ENCODE results near the gene DMPK.

Gene DMPK

DNA sequence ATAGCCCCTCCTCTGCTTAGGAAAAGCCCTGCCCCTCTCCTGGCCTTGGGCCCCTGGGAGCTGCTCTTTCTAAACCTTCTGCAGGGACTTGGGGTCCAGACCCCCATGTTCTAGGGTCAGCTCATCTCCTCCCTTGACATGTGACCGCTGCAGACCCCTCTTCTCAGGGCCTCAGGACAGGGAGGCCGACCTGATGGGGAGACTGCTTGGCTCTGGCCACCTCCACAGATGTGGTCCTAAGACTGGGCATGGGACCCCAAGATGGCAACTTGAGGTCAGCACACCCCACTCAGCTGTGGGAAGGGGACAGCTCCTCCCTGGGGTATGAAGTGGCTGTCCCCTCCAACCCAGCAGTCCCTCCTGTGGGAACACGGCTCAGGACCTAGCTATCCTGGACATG lies 9.4 kb downstream of the DMPK start:
- H3K4me3 Mint-ChIP-seq, result no peak overlapping the region
- H3K9me3 Mint-ChIP-seq, result no peaks in the 10 kb centered on the region
- H3K4me1 Mint-ChIP-seq (ENCODE audit: low read depth), result peaks cover 8% of the 10 kb centered on the region
- peaks cover 10% of the 10 kb centered on the region for H3K27me3 Mint-ChIP-seq (ENCODE audit: low read depth)
- DNase-seq (ENCODE audit: low spot score), result no peak
- H3K36me3 Mint-ChIP-seq (ENCODE audit: low read depth), result no peaks in the 10 kb centered on the region
- no peak overlapping the region for H3K27ac Mint-ChIP-seq

- DNase-seq (ENCODE audit: low spot score), result no peak
- Mint-ChIP-seq H3K4me1 (ENCODE audit: low read depth) (peaks cover 8% of the 10 kb centered on the region), H3K9me3 (no peaks in the 10 kb centered on the region), H3K4me3 (no peak overlapping the region), H3K36me3 (ENCODE audit: low read depth) (no peaks in the 10 kb centered on the region), H3K27ac (no peak overlapping the region), H3K27me3 (ENCODE audit: low read depth) (peaks cover 12% of the 10 kb centered on the region)
Observed at GRCh38 chr19:45772130-45772840, 10.0 kb downstream of the DMPK start.

DNA sequence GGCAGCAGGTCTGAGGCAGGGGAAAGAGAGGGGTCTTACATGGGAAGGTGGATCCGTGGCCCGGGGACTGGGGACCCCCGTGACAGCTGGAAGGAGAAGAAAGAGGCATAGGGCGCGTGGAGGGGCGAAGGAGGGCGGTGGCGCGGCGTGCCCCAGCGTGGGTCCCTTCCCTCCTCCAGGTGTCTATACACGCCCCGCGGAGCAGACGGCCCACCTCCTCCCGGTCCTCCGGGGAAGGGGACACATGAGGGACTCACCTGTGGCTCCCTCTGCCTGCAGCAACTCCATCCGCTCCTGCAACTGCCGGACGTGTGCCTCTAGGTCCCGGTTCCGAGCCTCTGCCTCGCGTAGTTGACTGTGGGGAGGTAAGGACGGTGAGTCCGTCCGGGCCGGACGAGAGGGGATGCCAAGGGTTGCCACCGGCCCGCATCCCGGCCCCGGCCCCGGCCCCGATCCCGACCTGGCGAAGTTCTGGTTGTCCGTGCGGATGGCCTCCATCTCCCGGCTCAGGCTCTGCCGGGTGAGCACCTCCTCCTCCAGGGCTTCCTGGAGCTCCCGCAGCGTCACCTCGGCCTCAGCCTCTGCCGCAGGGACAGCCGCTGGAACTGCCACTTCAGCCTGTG lies 10.9 kb downstream of the DMPK start:
- Mint-ChIP-seq H3K27ac (no peak overlapping the region), H3K4me3 (peak overlapping the region; percentile 54), H3K36me3 (ENCODE audit: low read depth) (no peaks in the 10 kb centered on the region), H3K27me3 (ENCODE audit: low read depth) (peaks cover 11% of the 10 kb centered on the region), H3K9me3 (no peaks in the 10 kb centered on the region), H3K4me1 (ENCODE audit: low read depth) (peaks cover 8% of the 10 kb centered on the region)
- DNase-seq (ENCODE audit: low spot score), result no peak

- peak; percentile 87 for DNase-seq (ENCODE audit: low spot score)
- H3K4me3 Mint-ChIP-seq, result peak overlapping the region; percentile 87
- peak overlapping the region; percentile 20 for H3K27ac Mint-ChIP-seq
- no peaks in the 10 kb centered on the region for H3K36me3 Mint-ChIP-seq (ENCODE audit: low read depth)
- peaks cover 12% of the 10 kb centered on the region for H3K27me3 Mint-ChIP-seq (ENCODE audit: low read depth)
- H3K4me1 Mint-ChIP-seq (ENCODE audit: low read depth), result peaks cover 8% of the 10 kb centered on the region
- H3K9me3 Mint-ChIP-seq, result no peaks in the 10 kb centered on the region
Observed at GRCh38 chr19:45770192-45771101, 11.8 kb downstream of the DMPK start.

- Mint-ChIP-seq H3K27ac (peak overlapping the region; percentile 79), H3K9me3 (no peaks in the 10 kb centered on the region), H3K36me3 (ENCODE audit: low read depth) (no peaks in the 10 kb centered on the region), H3K4me1 (ENCODE audit: low read depth) (peaks cover 8% of the 10 kb centered on the region), H3K27me3 (ENCODE audit: low read depth) (peaks cover 16% of the 10 kb centered on the region), H3K4me3 (peak overlapping the region; percentile 87)
- peak; percentile 50 for DNase-seq (ENCODE audit: low spot score)
Observed at GRCh38 chr19:45769821-45770191, 12.5 kb downstream of the DMPK start.

- Mint-ChIP-seq H3K27me3 (ENCODE audit: low read depth) (peaks cover 20% of the 10 kb centered on the region), H3K4me1 (ENCODE audit: low read depth) (peaks cover 8% of the 10 kb centered on the region), H3K27ac (peak within 1 kb of the TSS; percentile 79), H3K36me3 (ENCODE audit: low read depth) (no peaks in the 10 kb centered on the region), H3K9me3 (no peaks in the 10 kb centered on the region), H3K4me3 (peak within 1 kb of the TSS; percentile 87)
- DNase-seq (ENCODE audit: low spot score), result peak; percentile 96
Observed at GRCh38 chr19:45768984-45769782, 13.1 kb downstream of the DMPK start, which contains the start of gene SIX5. Gene SIX5, minus strand, starts transcription at chr19:45769252. Its CDS starts 408 bp downstream, at chr19:45768844.

- peak overlapping the region; percentile 65 for H3K27ac Mint-ChIP-seq
Observed at GRCh38 chr19:45768655-45768983, 13.7 kb downstream of the DMPK start.

GRCh38 chr19:45767881-45768654 lies 14.2 kb downstream of the DMPK start:
- peak overlapping the region; percentile 63 for H3K4me3 Mint-ChIP-seq
- no peaks in the 10 kb centered on the region for H3K36me3 Mint-ChIP-seq (ENCODE audit: low read depth)
- H3K4me1 Mint-ChIP-seq (ENCODE audit: low read depth), result peaks cover 8% of the 10 kb centered on the region
- peak; percentile 42 for DNase-seq (ENCODE audit: low spot score)
- no peaks in the 10 kb centered on the region for H3K9me3 Mint-ChIP-seq
- H3K27ac Mint-ChIP-seq, result no peak overlapping the region
- peaks cover 20% of the 10 kb centered on the region for H3K27me3 Mint-ChIP-seq (ENCODE audit: low read depth)

More at GRCh38 chr19:45768655-45768983, 13.7 kb downstream of the DMPK start:
- Mint-ChIP-seq H3K4me3 (peak overlapping the region; percentile 87), H3K36me3 (ENCODE audit: low read depth) (no peaks in the 10 kb centered on the region), H3K27me3 (ENCODE audit: low read depth) (peaks cover 20% of the 10 kb centered on the region), H3K4me1 (ENCODE audit: low read depth) (peaks cover 8% of the 10 kb centered on the region), H3K9me3 (no peaks in the 10 kb centered on the region)
- DNase-seq (ENCODE audit: low spot score), result no peak

GRCh38 chr19:45767410-45767880 lies 14.8 kb downstream of the DMPK start:
- peak overlapping the region; percentile 32 for H3K4me3 Mint-ChIP-seq
- DNase-seq (ENCODE audit: low spot score), result no peak
- H3K9me3 Mint-ChIP-seq, result no peaks in the 10 kb centered on the region
- H3K4me1 Mint-ChIP-seq (ENCODE audit: low read depth), result peaks cover 8% of the 10 kb centered on the region
- no peaks in the 10 kb centered on the region for H3K36me3 Mint-ChIP-seq (ENCODE audit: low read depth)
- H3K27me3 Mint-ChIP-seq (ENCODE audit: low read depth), result peaks cover 20% of the 10 kb centered on the region
- H3K27ac Mint-ChIP-seq, result no peak overlapping the region

DNA sequence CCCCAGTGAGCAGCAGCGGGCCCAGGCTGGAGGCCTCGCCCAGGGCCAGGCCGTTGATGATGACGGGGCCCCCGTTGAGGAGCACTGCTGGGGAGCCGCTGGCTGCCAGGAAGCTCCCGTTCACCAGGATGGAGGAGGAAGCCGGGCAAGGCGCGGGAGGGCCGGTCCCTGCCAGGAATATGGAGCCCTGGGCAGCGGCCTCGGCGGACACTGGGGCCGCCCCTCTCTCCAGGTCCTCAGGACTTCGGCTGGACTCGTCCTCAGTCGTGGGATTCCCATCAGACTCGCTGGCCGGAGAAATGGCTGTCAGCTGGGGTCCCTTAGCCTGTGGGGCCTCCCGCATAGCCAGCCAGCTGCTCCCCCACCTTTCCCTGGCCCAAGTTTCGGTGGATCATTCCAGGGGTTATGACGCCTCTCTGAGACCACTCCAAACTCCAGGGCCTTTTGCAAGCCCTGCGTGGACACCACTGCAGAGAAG lies 15.4 kb downstream of the DMPK start:
- DNase-seq (ENCODE audit: low spot score), result no peak
- H3K9me3 Mint-ChIP-seq, result no peaks in the 10 kb centered on the region
- H3K4me1 Mint-ChIP-seq (ENCODE audit: low read depth), result peaks cover 8% of the 10 kb centered on the region
- H3K27me3 Mint-ChIP-seq (ENCODE audit: low read depth), result peaks cover 17% of the 10 kb centered on the region
- no peaks in the 10 kb centered on the region for H3K36me3 Mint-ChIP-seq (ENCODE audit: low read depth)
- H3K4me3 Mint-ChIP-seq, result peak overlapping the region; percentile 32
- H3K27ac Mint-ChIP-seq, result no peak overlapping the region

GRCh38 chr19:45766296-45766868 lies 15.9 kb downstream of the DMPK start:
- DNase-seq (ENCODE audit: low spot score), result no peak
- peaks cover 8% of the 10 kb centered on the region for H3K4me1 Mint-ChIP-seq (ENCODE audit: low read depth)
- no peaks in the 10 kb centered on the region for H3K36me3 Mint-ChIP-seq (ENCODE audit: low read depth)
- no peak overlapping the region for H3K4me3 Mint-ChIP-seq
- H3K27ac Mint-ChIP-seq, result no peak overlapping the region
- peaks cover 17% of the 10 kb centered on the region for H3K27me3 Mint-ChIP-seq (ENCODE audit: low read depth)
- H3K9me3 Mint-ChIP-seq, result no peaks in the 10 kb centered on the region

GRCh38 chr19:45765702-45766295 lies 16.5 kb downstream of the DMPK start:
- Mint-ChIP-seq H3K27ac (no peak overlapping the region), H3K27me3 (ENCODE audit: low read depth) (peaks cover 17% of the 10 kb centered on the region), H3K36me3 (ENCODE audit: low read depth) (no peaks in the 10 kb centered on the region)

More at GRCh38 chr19:45765702-45766295, 16.5 kb downstream of the DMPK start:
- no peak for DNase-seq (ENCODE audit: low spot score)
- H3K4me1 Mint-ChIP-seq (ENCODE audit: low read depth), result peaks cover 8% of the 10 kb centered on the region
- no peaks in the 10 kb centered on the region for H3K9me3 Mint-ChIP-seq
- H3K4me3 Mint-ChIP-seq, result no peak overlapping the region

Measured in T-helper 2 cell treated with Interferon-gamma antibody and Interleukin-4, amounts not matched to agents 5 μg/mL and 100 μg/mL, for 36 hours (primary cell).